ENCODE measurements around the gene VPS54. TPM values are rescaled to one million over a fixed set of nuclear protein-coding genes. Genes with fewer than 3 reads are reported as not detected.

The VPS54 gene
- total and polyA plus RNA-seq, 9 of the 15 experiments (the other 6 are each of a cell fraction or from before 2014, with no cell fraction given) = 4.9 to 23.2 (median 13.2) TPM

DNA sequence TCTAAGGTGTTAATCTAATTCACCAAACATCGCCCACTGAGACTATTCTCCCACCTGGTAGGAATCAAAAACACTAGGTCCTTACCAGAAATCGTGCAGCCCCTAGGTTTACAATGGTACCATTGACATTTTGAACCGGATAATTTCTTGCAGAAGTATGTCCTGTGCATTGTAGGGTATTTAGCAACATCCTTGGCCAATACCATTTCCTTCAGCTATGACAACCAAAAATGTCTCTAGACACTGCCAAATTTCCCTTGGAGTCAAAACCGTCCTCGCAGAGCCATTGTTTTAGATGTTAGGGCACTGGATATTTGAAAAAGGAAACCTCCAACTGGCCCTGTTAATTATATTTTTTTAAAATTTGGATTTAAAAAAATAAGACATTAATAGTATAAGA is 3.8 kb downstream of the VPS54 start:
- H4K20me1 ChIP-seq (replicated peaks; ENCODE audit: control insufficient read depth, insufficient read depth, low read length) = no peaks in the 10 kb centered on the region
- in situ Hi-C loops (cut with MboI) (no loop called here), intact Hi-C loops (cut with micrococcal nuclease) (loop anchor here (5.0 kb wide), 1 partner anchor 173 kb away; the partner anchor contains the start of gene UGP2)
- H3K9me3 ChIP-seq (replicated peaks; ENCODE audit: control insufficient read depth, insufficient read depth, low read depth, low read length) = no peaks in the 10 kb centered on the region
- 85% methylated on average over 5 of the region's 5 CpGs for WGBS (ENCODE audit: insufficient coverage, low coverage, missing lambda C conversion rate)
- no peak overlapping the region for H2AFZ ChIP-seq (ENCODE audit: low read depth, low read length)
- ChIA-PET CTCF (ENCODE audit: low intra/inter-chr PET ratio) (no interaction called here), POLR2A (interaction anchor here (0.6 to 0.9 kb wide), 2 partner anchors 14 to 85 kb away, joined by 3 to 5 read pairs; no protein-coding TSS in a partner anchor)
- H3K4me1 ChIP-seq (replicated peaks in 1 of 2; ENCODE audit: control insufficient read depth in 2 of 2, insufficient read depth in 2 of 2, low read length in 2 of 2) = peaks cover 12 to 19% of the 10 kb centered on the region in 2 experiments
- TF ChIP-seq ZBTB17 (CRISPR knock-in tag; IDR thresholded peaks at IDR 0.05) = no peak
- TF ChIP-seq, protein P1, sequence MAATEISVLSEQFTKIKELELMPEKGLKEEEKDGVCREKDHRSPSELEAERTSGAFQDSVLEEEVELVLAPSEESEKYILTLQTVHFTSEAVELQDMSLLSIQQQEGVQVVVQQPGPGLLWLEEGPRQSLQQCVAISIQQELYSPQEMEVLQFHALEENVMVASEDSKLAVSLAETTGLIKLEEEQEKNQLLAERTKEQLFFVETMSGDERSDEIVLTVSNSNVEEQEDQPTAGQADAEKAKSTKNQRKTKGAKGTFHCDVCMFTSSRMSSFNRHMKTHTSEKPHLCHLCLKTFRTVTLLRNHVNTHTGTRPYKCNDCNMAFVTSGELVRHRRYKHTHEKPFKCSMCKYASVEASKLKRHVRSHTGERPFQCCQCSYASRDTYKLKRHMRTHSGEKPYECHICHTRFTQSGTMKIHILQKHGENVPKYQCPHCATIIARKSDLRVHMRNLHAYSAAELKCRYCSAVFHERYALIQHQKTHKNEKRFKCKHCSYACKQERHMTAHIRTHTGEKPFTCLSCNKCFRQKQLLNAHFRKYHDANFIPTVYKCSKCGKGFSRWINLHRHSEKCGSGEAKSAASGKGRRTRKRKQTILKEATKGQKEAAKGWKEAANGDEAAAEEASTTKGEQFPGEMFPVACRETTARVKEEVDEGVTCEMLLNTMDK (IDR thresholded peaks at IDR 0.05; ENCODE audit: borderline replicate concordance, insufficient read depth, low read depth, low read length, poor library complexity, severe bottlenecking) = no peak
- TF ChIP-seq, protein P2, sequence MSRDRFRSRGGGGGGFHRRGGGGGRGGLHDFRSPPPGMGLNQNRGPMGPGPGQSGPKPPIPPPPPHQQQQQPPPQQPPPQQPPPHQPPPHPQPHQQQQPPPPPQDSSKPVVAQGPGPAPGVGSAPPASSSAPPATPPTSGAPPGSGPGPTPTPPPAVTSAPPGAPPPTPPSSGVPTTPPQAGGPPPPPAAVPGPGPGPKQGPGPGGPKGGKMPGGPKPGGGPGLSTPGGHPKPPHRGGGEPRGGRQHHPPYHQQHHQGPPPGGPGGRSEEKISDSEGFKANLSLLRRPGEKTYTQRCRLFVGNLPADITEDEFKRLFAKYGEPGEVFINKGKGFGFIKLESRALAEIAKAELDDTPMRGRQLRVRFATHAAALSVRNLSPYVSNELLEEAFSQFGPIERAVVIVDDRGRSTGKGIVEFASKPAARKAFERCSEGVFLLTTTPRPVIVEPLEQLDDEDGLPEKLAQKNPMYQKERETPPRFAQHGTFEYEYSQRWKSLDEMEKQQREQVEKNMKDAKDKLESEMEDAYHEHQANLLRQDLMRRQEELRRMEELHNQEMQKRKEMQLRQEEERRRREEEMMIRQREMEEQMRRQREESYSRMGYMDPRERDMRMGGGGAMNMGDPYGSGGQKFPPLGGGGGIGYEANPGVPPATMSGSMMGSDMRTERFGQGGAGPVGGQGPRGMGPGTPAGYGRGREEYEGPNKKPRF (IDR thresholded peaks at IDR 0.05; ENCODE audit: low read depth, low read length) = no peak
- TF ChIP-seq, protein P3, sequence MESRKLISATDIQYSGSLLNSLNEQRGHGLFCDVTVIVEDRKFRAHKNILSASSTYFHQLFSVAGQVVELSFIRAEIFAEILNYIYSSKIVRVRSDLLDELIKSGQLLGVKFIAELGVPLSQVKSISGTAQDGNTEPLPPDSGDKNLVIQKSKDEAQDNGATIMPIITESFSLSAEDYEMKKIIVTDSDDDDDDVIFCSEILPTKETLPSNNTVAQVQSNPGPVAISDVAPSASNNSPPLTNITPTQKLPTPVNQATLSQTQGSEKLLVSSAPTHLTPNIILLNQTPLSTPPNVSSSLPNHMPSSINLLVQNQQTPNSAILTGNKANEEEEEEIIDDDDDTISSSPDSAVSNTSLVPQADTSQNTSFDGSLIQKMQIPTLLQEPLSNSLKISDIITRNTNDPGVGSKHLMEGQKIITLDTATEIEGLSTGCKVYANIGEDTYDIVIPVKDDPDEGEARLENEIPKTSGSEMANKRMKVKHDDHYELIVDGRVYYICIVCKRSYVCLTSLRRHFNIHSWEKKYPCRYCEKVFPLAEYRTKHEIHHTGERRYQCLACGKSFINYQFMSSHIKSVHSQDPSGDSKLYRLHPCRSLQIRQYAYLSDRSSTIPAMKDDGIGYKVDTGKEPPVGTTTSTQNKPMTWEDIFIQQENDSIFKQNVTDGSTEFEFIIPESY (CRISPR knock-in tag; IDR thresholded peaks at IDR 0.05) = no peak
- no peak for TF ChIP-seq SAFB (IDR thresholded peaks at IDR 0.05; ENCODE audit: borderline replicate concordance, low read depth, low read length)
- TF ChIP-seq MAFK (IDR thresholded peaks at IDR 0.05; ENCODE audit: low read length) = no peak
- TF ChIP-seq GATAD2A (IDR thresholded peaks at IDR 0.05) = no peak
- no peak for TF ChIP-seq ZNF830 (CRISPR knock-in tag; IDR thresholded peaks at IDR 0.05)
- no peak for TF ChIP-seq PRPF4 (IDR thresholded peaks at IDR 0.05; ENCODE audit: insufficient read depth, low read depth, low read length, poor library complexity, severe bottlenecking)
- no peak for TF ChIP-seq ZNF57 (CRISPR knock-in tag; IDR thresholded peaks at IDR 0.05)
- TF ChIP-seq ELF4 (CRISPR knock-in tag; IDR thresholded peaks at IDR 0.05) = no peak
- no peak overlapping the region for H3K27ac ChIP-seq (ENCODE audit: extremely low read depth, low read depth, low read length)
- no peak overlapping the region for H3K9ac ChIP-seq (ENCODE audit: insufficient read depth in 1 of 2, low read depth in 2 of 2, low read length in 2 of 2)
- no peak overlapping the region for H3K4me3 ChIP-seq
- no peaks in the 10 kb centered on the region; the same call in 2 of the 3 replicates for H3K36me3 ChIP-seq (ENCODE audit: control insufficient read depth, insufficient read depth, low read length)
- no peak for DNase-seq (ENCODE audit: extremely low read depth in 1 of 4, low spot score in 3 of 4)
- peaks cover 89% of the 10 kb centered on the region for H3K79me2 ChIP-seq (ENCODE audit: control insufficient read depth, insufficient read depth, low read length)
- H3K4me2 ChIP-seq (ENCODE audit: insufficient read depth, low read length) = no peak overlapping the region
- FAIRE-seq = no peak
- no peak for ATAC-seq
- no peaks in the 10 kb centered on the region for H3K9me1 ChIP-seq (ENCODE audit: control insufficient read depth, insufficient read depth, low read length)
- BruUV-seq (replicated peaks) = no TSS peak
- H3K27me3 ChIP-seq (ENCODE audit: control insufficient read depth in 2 of 2, insufficient read depth in 2 of 2, low read length in 2 of 2) = no peaks in the 10 kb centered on the region

All from K562 (cell line).